Mesothelial cell of epicardium (in vitro differentiated cells): Measurements from ENCODE around the gene SUFU. TPM values are rescaled to one million over a fixed set of nuclear protein-coding genes. Genes with fewer than 3 reads are reported as not detected.

Experiments used
- DNase-seq, 2 experiments: peaks; one replicate each; pipeline ENCODE4 v3.0.0; 2021; ENCODE audit warnings: low spot score in 2 of 2; ENCODE audit not compliant: unreplicated experiment in 2 of 2
- H3K27ac Mint-ChIP-seq: 2 replicates; pipeline ENCODE4 v1.8.0; 2021; ENCODE audit warnings: mixed read lengths
- H3K27me3 Mint-ChIP-seq: 2 replicates; pipeline ENCODE4 v1.8.0; 2021; ENCODE audit warnings: low read depth, mixed read lengths
- H3K36me3 Mint-ChIP-seq: 2 replicates; pipeline ENCODE4 v1.8.0; 2021; ENCODE audit warnings: mixed read lengths
- H3K4me1 Mint-ChIP-seq: 2 replicates; pipeline ENCODE4 v1.8.0; 2021; ENCODE audit warnings: mixed read lengths
- H3K4me3 Mint-ChIP-seq: 2 replicates; pipeline ENCODE4 v1.8.0; 2021; ENCODE audit warnings: mild to moderate bottlenecking, moderate library complexity, mixed read lengths
- H3K9me3 Mint-ChIP-seq: 2 replicates; pipeline ENCODE4 v1.8.0; 2021; ENCODE audit warnings: mixed read lengths
- total RNA-seq: library from RNA; stranded (reverse); gene quantifications from 3 replicates; pipeline ENCODE4 v1.2.1, GENCODE V29; 2021
- TF ChIP-seq, protein P1 (sequence below): fragments of 200-600 bp; sonication (generic); IDR thresholded peaks from one replicate; pipeline ENCODE4 v1.5.0; 2021; ENCODE audit warnings: antibody characterized with exemption; ENCODE audit not compliant: unreplicated experiment

Gene SUFU
- total RNA-seq, 1 donor from 2014 or later = 33.4 TPM

DNA sequence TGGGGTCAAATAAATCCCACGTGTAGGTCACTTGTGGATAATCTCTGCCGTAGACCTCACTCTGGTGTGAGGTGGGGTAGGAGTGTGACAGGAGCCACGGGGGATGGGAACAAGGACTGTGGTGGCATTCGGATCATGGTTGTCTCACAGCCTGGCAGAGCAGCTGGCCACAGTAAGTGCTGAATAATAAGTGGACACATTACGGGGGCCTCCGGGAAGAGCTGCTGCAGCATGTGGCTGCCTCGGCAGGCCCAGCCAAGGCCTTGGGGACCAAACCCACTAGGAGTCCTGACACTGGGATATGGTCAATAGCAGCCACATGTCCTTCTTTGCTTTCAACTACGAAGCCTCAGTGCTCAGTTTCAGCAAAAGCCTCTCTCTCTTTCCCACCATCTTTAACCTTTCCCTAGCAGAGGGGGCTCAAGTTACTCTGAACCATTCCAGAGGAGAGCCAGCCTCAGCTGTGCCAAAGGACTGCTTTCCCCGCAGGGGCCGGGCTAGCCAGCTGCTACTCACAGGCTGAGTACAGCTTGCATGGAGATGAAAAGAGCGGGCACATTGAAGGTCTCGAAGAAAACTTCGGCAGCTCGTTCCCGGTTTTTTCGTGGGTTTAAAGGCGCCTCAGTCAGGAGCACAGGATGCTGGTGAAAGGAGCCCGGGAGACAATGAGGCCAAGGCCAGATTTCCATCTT is 18.5 kb upstream of the SUFU start:
- TF ChIP-seq, protein P1, sequence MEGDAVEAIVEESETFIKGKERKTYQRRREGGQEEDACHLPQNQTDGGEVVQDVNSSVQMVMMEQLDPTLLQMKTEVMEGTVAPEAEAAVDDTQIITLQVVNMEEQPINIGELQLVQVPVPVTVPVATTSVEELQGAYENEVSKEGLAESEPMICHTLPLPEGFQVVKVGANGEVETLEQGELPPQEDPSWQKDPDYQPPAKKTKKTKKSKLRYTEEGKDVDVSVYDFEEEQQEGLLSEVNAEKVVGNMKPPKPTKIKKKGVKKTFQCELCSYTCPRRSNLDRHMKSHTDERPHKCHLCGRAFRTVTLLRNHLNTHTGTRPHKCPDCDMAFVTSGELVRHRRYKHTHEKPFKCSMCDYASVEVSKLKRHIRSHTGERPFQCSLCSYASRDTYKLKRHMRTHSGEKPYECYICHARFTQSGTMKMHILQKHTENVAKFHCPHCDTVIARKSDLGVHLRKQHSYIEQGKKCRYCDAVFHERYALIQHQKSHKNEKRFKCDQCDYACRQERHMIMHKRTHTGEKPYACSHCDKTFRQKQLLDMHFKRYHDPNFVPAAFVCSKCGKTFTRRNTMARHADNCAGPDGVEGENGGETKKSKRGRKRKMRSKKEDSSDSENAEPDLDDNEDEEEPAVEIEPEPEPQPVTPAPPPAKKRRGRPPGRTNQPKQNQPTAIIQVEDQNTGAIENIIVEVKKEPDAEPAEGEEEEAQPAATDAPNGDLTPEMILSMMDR = no peak
- Mint-ChIP-seq H3K4me3 (no peak overlapping the region), H3K36me3 (peaks cover 33% of the 10 kb centered on the region), H3K9me3 (no peaks in the 10 kb centered on the region), H3K27ac (no peak overlapping the region), H3K27me3 (no peaks in the 10 kb centered on the region), H3K4me1 (no peaks in the 10 kb centered on the region)
- no peak for DNase-seq

DNA sequence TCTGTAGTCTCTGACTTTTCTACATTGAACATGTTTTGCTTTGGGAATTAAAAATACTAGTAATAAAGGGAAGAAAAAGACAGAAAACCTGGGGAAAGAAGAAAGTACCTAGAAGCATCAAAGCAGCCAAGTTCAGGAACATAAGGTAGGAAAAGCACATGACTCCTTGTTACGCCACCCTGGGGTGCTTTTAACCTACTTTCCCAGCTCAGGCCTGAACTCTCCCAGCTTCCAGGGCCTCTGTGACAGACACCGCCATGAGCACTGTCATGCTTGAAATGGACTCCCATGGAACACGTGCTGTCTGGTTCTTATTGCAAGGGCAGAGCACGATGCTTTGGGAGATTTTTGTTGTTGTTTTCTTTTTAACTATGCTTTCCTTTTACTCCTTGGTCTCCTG is 12.6 kb upstream of the SUFU start:
- H3K9me3 Mint-ChIP-seq = no peaks in the 10 kb centered on the region
- H3K27ac Mint-ChIP-seq = no peak overlapping the region
- no peak overlapping the region for H3K4me3 Mint-ChIP-seq
- TF ChIP-seq, protein P1 = no peak
- no peaks in the 10 kb centered on the region for H3K4me1 Mint-ChIP-seq
- H3K36me3 Mint-ChIP-seq = peaks cover 9% of the 10 kb centered on the region
- no peak for DNase-seq
- no peaks in the 10 kb centered on the region for H3K27me3 Mint-ChIP-seq

DNA sequence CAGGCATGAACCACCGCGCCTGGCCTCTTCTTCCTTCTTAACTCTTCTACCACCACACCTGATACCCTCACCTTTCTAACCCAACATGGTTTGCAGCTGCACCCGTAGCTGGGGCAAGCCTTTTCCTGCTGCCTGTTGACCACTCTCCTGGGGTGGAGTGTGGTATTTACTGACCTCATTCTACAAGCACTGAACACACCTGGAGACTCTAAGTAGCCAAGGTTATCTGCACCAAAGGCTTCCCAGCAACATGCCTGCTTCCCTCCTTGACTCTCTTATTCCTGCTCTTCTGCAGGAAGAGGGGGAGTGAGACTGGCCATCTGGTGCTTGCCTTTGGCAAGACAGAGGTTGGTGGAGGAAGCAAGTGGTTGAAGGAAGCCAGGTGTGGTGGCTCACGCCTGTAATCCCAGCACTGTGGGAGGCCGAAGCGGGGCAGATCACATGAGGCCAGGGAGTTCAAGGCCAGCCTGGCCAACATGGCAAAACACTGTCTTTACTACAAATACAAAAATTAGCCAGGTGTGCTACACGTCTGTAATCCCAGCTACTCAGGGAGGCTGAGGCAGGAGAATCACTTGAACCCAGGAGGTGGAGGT is 11.3 kb upstream of the SUFU start:
- no peak for DNase-seq
- Mint-ChIP-seq H3K4me3 (no peak overlapping the region), H3K27me3 (no peaks in the 10 kb centered on the region), H3K36me3 (peaks cover 6% of the 10 kb centered on the region), H3K4me1 (no peaks in the 10 kb centered on the region), H3K27ac (peak overlapping the region; percentile 53), H3K9me3 (no peaks in the 10 kb centered on the region)
- TF ChIP-seq, protein P1 = no peak

DNA sequence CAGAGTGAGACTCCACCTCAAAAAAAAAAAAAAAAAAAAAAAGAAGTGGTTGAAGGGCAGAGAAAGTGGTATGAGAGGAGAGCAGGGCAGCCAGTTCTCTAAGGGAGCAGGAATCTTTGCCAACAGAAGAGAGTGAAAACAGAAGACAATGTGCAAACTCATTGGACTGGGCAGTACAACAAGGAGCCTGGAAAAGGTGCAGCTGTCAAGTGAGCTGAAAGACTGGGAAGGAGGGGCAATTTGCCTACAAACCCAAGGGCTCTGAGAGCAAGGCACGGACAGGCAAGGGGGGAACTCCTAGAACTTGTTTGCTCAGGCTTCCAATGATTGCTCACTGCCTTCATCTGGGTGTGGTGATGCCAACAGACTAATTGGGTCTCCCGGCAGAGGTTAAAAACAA is 10.8 kb upstream of the SUFU start:
- H3K27me3 Mint-ChIP-seq = no peaks in the 10 kb centered on the region
- H3K27ac Mint-ChIP-seq = no peak overlapping the region
- H3K36me3 Mint-ChIP-seq = peaks cover 4% of the 10 kb centered on the region
- no peaks in the 10 kb centered on the region for H3K9me3 Mint-ChIP-seq
- no peaks in the 10 kb centered on the region for H3K4me1 Mint-ChIP-seq
- TF ChIP-seq, protein P1 = no peak
- DNase-seq = no peak
- no peak overlapping the region for H3K4me3 Mint-ChIP-seq

DNA sequence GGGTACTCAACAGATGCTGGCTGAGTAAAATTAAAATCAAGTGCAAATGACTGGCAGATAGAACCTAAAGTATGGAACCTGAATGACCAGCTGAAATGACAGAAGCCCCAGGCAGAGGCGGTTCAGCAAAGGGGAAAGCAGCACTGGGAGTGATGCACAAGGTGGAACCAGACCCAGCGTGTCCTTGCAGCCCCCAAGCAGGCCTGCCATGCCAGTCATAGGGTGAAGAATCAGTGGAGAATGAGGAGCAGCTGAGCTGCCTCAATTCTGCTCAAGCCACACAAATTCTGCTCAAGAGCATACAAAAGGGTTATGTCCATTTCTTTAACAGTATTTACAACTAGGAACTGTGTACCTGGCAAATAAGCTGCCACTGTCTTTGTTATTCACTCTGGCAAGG is 10.0 kb upstream of the SUFU start:
- Mint-ChIP-seq H3K9me3 (no peaks in the 10 kb centered on the region), H3K4me1 (no peaks in the 10 kb centered on the region), H3K27me3 (no peaks in the 10 kb centered on the region), H3K36me3 (peaks cover 2% of the 10 kb centered on the region), H3K4me3 (no peak overlapping the region), H3K27ac (no peak overlapping the region)
- no peak for DNase-seq
- TF ChIP-seq, protein P1 = no peak
